Brain pericyte (primary cell): ENCODE data around the gene COBL.

Experiments used
- DNase-seq: peaks from one replicate; pipeline ENCODE4 v3.0.0-alpha.2; 2012; ENCODE audit warnings: low read depth, low spot score

The COBL gene

DNA sequence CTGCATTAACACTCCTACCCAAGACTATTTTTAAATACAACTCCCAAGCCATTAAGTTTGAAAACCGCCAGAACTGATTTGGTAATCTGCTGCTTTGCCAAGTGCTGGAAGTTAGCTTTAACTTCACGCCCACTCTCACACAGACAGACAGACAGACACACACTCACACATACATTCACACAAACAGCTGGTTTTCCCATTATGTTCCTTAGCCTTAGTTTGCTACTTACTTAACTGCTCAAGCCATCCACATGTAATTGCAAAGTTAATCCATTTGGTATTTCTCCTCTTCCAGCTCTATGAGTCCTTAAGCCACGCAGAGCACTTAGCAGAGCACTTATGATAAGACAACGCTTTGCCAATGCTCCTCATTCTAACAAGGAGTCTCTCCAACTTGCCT lies 8.3 kb downstream of the COBL start:
- DNase-seq: no peak

DNA sequence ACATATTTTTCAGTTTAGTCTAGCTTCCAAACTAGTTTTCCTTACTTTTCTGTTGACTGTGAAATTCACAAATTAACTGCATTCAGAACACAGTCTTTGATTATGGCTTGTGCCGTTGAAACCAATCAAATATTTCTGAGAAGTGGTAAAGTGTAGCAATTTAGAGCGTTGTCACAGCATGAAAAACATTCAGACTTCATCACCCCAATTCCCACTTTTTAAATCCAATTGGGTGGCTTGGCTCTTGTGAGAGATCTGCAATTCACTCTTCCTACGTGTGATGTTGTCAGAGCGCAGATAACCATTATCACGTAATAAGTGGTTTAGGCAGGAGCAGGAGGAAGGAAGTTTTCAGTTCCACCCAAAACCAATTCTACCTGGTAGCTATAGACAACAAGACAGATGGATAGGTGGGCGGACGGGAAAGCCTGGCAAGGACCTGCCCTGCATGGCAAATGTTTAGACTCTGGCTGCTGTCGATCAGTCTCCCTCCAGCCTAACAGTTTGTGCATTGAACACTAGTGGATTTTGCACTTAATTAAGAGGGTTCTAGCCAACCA lies 8.9 kb downstream of the COBL start:
- no peak for DNase-seq

DNA sequence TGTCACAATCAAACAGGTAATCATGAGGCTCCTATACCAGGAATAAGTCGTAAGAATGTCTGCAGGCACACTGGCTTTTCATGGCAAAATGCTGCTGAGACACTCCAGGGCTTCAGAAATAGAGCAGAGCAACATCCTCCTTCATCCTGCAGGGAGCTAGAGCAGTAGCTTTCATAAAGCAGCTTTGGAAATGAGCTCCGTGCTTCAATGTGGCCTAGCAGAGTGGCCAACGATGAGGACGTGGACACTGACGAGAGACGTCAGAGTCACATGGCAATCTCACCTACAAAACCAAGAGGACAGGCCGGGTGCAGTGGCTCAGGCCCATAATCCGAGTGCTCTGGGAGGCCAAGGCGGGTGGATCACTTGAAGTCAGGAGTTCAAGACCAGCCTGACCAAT lies 9.8 kb downstream of the COBL start:
- no peak for DNase-seq

DNA sequence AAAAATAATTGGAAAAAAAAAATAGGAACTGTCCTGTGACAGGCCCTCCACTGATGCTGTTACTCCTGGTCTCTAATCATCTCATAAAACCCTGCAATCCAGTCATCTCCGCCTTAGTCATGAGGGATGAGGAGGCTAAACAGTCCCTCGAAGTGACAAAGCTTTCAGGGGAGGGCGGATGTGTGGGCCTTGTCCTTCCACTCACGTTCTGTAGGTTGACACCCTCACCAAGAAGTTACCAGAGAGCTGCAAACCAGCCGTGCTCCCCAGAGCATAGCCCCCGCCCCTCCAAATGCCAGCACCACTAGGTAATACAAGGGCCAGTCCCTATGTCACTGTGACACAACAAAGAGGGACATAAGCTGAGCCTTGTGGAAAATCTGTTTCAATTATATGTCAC lies 11.9 kb downstream of the COBL start:
- DNase-seq: no peak

DNA sequence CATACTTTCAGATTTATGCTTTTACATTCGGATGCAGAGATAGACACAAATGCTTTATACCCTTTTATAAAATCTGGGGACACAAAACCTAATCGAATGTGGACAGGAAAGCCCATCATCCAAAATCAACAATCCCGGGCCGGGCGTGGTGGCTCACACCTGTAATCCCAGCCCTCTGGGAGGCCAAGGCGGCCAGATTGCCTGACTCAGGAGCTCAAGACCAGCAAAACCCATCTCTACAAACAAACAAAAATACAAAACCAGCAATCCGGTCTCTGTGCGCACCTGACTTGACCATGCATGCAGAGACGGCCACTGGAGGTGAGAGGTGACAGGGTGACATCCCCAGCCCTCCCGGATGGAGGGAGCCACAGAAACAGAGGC lies 13.5 kb downstream of the COBL start:
- DNase-seq: no peak

DNA sequence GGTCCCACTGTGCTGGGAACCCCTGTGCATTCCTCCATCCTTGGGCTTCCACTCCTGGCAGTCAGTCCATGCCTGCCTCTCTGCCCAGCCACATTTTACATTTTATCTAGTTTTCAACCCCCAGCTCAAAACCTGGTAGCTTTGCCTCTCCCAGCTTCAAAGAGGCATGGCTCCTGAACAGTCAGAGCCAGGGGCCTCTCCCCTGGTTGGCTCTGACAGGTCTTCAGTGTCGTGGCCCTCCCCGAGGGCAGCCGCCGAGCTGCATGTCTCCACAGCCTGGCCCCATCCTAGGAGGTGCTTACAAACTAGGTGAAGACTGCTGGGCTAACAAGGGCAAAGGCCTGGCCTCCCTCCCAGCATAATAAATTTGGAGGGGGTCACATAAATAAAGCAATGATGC lies 14.8 kb downstream of the COBL start:
- no peak for DNase-seq

DNA sequence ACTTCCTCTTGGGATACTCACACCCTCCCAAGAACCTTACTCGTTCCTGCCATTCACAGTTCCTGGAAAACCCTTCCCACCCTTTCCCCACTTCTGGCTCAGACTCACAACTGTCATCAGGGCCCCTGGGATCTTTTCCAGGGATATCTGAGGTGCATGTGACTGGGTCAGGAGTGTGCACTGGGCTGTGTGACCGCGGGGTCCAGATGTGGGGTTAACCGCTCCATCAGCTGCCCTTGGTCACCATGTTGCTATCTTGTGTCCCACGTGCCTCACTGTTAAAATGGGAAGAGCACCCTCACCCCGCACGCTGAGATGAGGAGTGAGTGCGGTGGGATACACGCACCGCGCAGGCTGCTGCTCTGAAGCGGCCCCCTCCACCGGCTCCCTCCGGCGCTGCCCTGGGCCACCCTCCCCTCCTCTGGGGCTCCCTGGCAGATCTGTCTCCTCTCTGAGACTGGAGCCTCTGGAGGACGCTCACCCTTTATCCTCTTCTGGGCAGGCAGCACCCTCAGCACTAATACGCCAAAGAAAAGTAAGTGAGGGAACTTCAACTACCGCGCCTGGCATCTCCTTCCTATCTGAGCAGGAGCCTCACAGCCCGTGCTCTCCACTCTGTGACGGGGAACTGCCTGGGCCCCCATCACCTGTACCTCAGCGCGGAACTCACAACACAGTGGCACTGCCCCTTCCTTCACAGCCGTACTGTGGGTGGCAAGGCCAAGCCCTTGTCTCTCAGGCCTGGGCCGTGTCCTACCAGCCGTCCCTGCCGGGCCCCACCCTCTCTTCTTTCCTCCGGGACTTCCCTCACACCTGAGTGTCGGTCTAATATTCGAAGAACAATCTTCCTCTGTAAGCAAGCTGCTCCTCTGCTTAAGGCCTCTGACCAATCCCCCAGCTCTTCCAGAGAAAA lies 15.6 kb downstream of the COBL start:
- DNase-seq: no peak

DNA sequence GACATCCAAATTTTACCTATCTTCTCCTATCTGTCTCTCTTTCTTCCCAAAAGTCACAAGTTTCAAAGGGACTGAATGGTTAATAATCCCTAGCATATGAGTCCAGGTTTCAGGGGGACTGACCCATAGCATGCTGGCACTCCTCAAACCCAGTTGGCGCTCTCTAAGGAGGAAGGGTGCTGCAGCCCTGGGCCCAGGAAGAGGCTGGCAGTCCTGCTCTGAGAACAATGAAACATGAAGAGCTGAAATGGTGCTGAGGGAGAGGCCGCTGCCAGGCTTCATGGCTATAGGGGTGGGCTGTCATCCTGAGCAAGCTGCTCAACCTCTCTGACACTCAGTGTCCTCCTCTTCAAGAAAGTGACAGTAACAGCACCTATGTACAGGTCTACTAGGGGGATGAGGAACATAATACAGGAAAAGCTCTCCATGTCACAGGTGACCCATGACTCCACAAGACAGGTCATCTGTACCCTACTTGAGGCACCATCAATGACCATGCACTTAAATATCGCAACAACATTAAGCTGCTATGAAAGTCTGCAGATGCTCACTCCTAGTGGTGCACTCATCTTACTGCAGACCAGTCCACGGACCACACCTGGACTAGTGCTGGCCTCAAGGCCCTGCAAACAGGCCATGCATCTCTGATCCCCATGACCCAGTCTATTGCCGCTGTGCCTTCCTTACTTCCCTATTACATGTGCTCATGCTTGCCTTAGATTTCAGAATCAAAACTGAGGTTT lies 17.0 kb downstream of the COBL start:
- no peak for DNase-seq

DNA sequence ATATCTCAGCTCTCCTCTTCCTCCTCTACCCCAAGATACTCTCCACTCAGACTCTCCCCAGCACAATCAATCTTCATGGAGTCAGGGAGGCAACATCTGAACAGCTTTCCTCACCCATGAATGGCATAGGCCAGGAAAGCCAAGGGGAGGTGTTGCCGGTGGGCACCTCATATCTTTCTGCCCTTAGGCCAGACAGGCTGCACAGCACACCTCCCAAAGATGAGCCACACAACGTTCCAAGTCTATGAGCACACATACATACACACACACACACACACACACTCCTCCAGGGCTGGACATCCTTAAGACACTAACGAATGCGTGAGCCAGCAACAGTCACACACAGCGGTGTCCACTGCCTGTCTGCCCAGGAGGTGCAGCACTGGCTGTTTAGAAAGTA lies 17.7 kb downstream of the COBL start:
- no peak for DNase-seq

DNA sequence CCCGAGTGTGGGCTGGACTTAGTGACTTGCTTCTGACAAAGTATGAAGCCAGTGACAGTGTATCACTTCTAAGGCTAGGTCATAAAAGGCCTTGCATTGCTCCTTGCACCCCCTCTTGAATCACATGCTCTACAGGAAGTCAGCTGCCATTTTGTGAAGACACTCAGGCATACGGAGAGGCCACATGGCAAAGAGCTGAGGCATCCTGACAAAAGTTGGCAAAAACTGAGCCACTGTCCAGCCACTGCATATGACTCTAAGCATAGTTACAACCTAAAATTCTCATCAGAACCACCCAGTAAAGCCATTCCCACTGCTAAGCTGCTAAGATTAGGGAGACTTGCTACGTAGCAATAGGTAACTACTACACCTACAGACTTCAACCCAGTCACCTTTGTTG lies 18.6 kb downstream of the COBL start:
- DNase-seq: no peak

DNA sequence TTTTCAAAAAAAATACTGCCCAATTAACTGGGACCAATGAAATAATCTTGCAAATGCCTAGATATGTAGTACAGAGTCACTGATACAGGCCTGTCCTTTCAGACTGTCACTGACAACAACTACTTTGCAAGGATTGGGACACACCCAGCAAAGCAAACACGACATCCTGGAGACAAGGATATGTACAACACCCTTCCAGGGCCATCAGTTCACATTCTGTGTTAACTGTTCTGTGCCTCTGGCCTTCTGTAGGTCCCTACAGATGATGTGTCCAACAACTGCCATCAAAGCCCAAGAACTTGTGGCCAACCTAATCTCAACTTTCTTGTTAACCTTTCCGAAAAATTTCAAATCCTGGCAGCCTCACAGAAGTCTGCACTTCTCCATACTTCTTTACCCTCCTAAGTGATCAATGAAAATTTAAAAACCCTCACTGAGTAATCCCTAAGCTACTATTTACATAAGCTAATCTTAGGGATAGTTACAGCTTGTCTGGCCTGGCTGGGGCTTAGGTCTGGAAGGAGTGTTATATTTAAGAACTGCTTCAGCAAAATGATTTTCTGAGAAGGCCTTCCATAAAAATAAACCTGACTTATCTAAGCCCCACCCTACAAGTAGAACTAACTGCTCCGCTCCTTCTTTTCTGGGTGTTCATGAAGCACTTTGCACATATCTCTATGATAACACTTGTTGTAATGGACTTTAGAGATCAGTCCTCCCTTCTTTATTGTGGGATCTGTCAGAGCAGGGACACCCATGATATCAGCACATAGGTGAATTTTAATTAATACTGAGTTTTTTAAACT lies 21.0 kb downstream of the COBL start:
- no peak for DNase-seq

DNA sequence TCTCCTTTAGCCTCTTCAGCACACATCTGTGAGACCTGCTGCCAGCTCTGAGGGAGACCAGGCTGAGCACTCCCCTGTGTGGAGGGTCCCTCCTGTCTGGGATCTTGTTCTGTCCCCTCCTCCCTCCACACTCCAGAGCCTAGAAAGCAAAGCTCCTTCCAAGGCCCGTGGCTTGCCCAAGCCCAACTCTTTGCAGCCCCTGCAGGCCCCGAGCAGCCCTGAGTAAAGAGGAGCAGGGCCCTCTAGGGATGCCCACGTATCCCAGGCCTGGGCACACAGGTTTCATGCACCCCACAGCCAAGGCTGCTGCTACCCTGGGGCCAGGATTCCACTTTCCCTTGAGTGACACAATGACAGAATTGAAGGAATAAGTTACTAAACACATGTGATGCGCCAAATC lies 24.0 kb downstream of the COBL start:
- DNase-seq: no peak

DNA sequence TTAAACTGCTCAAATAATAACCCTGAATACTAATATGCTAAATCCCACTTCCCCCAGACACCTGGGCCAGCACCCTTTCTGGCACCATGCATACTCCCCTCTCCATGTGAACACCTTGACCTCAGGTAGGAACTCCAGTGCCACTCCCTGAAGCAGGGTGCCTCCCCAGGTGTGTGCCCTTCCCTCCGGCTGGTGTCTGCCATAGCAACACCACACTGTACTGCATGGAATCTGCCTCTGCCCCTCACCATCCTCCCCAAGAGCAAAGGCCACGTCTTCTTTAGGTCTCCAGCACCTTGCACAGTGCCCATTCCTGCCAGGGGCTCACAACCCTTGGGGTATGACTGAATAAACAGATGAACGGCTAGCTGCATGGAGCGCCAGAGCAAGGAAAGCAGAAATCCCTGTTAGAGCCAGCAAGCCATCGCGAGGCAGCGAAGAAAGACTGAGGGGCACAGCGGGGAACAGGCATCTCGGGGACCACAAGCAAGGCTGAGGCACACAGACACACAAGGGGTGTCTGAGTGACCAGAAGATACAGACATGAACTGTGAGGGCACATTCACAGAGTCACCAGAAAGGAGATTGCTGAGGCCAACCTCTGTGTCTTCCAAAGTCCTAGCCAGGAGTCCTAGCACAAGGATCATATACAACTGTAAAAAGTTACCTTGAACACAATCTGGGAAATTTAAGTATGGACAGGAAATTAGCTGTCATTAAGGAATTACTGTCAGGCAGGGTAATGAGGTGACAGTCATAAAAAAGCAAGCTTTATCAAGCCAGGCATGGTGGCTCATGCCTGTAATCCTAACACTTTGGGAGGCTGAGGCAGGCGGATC lies 25.7 kb downstream of the COBL start:
- no peak for DNase-seq

DNA sequence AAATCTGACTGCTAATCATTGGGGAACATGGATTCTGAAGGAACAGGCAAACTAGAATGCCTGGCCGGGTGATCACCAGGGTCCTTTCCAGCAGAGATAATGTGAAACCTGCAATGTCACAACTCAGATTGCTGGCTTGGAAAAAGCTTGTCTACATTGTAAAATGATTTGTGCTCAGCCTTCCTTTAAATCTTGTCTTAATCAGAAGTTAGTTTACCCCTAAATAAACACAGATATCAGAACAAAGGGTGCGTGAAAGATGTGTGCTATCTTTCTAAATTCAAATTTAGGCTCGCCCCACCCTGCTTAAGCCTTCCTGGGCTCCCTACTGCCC lies 26.3 kb downstream of the COBL start:
- no peak for DNase-seq

DNA sequence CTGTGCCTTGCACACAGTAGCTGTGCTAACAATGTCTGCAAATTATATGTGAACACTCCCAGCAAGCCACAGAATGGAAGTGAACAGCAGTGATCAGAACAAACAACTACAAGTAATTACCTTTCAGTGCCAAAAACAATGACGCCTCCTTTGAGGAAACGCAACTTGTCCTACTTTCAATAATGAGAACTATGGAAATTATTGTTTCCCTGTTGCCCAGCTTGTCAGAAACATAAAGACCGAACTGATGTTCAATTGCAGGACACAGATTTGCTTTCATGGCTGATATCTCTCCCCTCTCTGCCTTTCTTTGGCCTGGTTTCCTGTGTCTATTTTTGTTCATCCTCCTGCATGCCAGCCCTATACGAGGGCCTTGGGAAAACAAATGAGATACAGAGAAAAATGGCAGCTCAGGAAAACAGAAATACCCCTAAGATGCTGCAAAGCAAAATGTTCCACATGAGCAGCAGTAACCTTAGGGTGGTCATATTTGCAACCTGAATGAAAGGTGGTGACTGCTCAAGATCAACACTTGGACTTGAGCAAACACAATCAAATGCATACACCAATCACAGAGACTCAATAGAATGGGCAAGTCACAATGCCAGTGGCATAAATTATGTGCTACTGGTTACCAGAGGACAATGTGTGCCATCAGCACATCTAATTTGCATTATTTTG lies 26.8 kb downstream of the COBL start:
- DNase-seq: no peak

DNA sequence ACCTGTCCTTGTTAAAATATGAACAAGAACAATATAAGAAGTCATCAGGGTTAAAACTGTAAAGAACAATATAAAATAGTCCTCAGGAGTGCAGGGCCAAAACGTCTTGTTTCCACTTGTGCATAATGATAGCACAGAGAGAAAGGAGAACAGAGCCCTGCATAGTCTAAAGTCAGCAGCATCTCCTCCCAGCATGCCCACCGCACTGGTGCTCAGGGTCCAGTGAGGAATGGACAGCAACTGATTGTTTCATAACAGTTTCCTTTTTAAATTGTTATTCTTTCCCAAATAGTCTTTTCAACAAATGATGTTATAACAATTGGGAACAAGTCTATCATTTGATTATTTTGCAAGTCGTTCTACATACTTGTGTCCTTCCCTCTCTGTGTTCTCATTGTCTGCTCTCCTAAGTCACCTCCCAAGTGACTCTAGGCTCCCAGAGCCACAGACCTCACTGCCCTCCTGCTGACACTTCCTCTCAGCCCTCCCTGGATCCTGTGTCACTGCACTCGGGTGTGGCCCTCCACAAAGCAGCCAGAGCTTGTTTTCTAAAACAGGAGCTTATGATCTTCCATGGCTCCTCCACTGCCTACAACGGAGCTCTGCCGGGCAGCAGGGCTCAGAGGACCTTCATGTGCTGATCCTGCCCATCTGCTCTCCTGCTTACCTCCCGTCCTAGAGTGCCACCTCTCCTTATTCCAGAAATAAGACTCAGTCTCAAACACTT lies 27.6 kb downstream of the COBL start:
- DNase-seq: no peak

DNA sequence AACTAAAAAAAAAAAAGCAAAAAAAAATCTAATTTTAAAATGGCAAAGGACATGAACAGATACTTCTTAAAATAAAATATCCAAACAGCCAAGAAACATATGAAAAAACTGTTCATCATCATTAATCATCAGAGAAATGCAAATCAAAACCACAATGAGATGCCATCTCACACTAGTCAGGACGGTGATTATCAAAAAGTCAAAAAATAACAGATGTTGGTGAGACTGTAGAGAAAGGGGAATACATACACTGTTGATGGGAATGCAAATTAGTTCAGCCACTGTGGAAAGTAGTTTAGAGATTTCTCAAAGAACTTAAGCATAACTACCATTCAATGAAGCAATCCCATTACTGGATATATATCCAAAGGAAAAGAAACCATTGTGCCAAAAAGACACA lies 30.2 kb downstream of the COBL start:
- no peak for DNase-seq

DNA sequence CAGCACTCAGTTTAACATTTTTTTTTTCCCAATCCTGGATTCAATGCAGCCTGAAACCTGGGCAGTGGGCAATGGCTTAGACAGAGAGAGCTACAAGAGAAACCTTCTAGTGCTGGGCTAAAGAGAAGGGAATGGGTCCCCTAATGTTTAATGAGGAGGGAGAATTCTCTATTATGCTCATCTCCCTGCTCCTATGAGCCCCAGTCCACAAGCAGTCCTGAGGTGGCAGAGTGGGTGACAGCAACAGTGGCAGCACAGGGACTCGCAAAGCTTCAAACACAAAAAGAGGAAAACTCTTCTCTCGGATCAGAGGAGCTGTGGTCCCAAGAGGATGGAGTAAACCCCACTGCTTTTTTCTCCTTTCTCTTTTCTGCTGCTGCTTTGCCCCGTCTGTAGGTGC lies 36.5 kb downstream of the COBL start:
- no peak for DNase-seq

DNA sequence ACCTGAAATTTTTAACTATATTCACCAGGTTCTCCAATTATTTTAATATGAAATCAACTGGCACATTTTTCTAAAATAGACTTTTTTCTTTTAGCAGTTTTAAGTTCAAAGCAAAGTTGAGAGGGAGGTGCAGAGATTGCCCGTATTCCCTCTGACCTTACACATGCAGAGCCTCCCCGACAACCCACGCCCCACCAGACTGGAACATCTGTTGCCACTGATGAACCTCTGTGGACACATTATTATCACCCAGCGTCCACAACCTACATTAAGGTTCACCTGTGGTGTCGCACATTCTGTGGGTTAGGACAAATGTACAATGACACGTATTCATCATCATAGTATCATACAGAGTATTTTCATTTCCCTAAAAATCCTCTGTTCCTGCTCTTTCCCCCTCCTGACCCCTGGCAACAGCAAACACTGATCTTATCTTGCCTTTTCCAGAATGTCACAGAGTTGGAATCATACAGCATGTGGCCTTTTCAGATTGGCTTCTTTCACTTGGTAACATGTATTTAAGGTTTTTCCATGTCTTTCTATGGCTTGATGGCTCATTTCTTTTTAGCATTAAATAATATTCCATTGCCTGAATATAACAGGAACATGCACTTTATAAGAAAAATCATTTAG lies 37.1 kb downstream of the COBL start:
- DNase-seq: no peak

DNA sequence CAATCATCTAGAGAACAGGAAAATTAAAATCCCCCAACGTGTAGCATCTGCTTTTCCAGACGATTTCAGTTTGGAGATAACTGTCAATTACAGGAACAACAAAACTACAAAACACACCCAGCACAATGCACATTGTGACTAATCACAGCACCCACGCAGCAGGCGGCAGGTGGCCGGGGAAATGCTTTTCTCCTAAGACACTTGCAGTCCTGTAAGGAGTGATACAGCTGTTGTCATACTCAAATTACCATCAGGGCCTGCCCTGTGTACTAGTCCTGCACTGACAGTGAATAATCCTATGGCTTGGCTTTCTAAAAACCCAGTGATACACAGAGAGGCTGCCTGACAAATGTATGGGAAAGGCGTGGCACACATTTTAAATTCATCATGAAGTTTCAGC lies 37.8 kb downstream of the COBL start:
- no peak for DNase-seq
